GM06990 (cell line): Measurements from ENCODE around the gene PHF21B.

Experiments used
- DNase-seq: peaks from one replicate; pipeline ENCODE4 v3.0.0-alpha.2; 2011; ENCODE audit not compliant: insufficient read length; ENCODE audit errors: extremely low read depth
- H3K27me3 ChIP-seq: replicated peaks from 2 replicates; pipeline ENCODE4 v1.6.0; 2011; ENCODE audit warnings: low read length; ENCODE audit not compliant: control insufficient read depth, insufficient read depth
- H3K36me3 ChIP-seq: 2 replicates; pipeline ENCODE4 v1.5.1; 2011; ENCODE audit warnings: low read length; ENCODE audit not compliant: control insufficient read depth, insufficient read depth
- H3K4me3 ChIP-seq: replicated peaks from 2 replicates; pipeline ENCODE4 v1.5.1; 2011; ENCODE audit warnings: low read depth, mild to moderate bottlenecking, control low read depth, low read length
- TF ChIP-seq, protein P1 (sequence below): IDR thresholded peaks from 2 replicates; pipeline ENCODE4 v1.5.1; 2011; ENCODE audit warnings: low read length, control low read depth, mild to moderate bottlenecking, inconsistent platforms; ENCODE audit not compliant: insufficient read depth, poor library complexity, severe bottlenecking

PHF21B gene

DNA sequence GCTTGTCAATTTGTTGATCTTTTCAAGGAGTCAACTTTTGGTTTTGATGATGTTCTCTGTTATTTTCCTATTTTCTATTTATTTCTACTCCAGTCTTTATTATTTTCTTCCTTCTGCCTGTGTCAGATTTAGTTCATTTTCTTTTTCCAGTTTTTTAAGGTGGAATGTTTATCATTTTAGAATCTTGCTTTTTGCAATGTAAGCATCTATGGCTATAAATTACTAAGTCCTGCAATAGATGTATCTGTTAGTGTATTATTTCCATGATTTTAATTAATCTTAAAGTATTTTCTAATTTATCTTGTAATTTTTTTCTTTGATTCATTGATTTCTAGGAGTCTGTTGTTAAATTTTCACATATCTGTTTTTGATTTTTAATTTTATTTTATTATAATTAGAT lies 175.7 kb downstream of the PHF21B start:
- no peaks in the 10 kb centered on the region for H3K36me3 ChIP-seq
- DNase-seq: no peak
- TF ChIP-seq, protein P1, sequence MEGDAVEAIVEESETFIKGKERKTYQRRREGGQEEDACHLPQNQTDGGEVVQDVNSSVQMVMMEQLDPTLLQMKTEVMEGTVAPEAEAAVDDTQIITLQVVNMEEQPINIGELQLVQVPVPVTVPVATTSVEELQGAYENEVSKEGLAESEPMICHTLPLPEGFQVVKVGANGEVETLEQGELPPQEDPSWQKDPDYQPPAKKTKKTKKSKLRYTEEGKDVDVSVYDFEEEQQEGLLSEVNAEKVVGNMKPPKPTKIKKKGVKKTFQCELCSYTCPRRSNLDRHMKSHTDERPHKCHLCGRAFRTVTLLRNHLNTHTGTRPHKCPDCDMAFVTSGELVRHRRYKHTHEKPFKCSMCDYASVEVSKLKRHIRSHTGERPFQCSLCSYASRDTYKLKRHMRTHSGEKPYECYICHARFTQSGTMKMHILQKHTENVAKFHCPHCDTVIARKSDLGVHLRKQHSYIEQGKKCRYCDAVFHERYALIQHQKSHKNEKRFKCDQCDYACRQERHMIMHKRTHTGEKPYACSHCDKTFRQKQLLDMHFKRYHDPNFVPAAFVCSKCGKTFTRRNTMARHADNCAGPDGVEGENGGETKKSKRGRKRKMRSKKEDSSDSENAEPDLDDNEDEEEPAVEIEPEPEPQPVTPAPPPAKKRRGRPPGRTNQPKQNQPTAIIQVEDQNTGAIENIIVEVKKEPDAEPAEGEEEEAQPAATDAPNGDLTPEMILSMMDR: no peak
- H3K4me3 ChIP-seq: no peak overlapping the region
- no peaks in the 10 kb centered on the region for H3K27me3 ChIP-seq

- H3K36me3 ChIP-seq: no peaks in the 10 kb centered on the region
- H3K27me3 ChIP-seq: no peaks in the 10 kb centered on the region
- TF ChIP-seq, protein P1: no peak
- DNase-seq: no peak
- H3K4me3 ChIP-seq: no peak overlapping the region
Measured at GRCh38 chr22:44831885-44832284, 177.9 kb downstream of the PHF21B start.
